OCI-LY3 (cell line): Measurements from ENCODE around the gene ASCC2.

ENCODE experiments used
- EZH2phosphoT487 ChIP-seq: fragments of 200-600 bp; shearing (Covaris generic); IDR thresholded peaks from 2 replicates; pipeline ENCODE4 v1.6.1; 2018; ENCODE audit warnings: antibody characterized with exemption, mixed run types, low read depth
- TF ChIP-seq, protein P1 (sequence below): fragments of 200-600, 300-600 bp; sonication (generic); IDR thresholded peaks from 2 replicates; pipeline ENCODE4 v1.5.1; 2014; ENCODE audit warnings: antibody characterized with exemption, low read length, low read depth

DNA sequence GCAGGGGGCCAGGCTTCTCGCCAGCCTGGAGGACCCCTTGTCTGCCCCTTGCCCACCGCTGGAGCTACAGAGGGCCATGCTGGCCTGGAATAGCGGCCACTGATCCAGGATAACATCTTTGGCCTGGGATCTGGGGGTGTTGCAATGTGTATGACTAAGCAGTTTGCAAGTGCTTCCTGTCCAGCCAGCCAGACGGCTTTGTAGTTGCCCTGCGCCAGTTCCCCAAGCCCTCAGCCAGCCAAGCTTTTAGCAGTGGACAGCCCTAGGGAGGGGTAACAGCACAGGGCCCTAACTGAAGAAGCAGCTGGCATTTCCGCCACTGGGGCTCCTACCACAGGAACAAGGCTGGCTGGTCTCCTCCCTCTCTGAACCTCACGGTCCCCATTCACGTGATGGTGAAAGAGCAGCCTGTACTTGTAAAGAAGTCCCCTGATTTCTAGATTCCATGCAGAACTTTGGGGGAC is 38.8 kb downstream of the ASCC2 start:
- TF ChIP-seq, protein P1, sequence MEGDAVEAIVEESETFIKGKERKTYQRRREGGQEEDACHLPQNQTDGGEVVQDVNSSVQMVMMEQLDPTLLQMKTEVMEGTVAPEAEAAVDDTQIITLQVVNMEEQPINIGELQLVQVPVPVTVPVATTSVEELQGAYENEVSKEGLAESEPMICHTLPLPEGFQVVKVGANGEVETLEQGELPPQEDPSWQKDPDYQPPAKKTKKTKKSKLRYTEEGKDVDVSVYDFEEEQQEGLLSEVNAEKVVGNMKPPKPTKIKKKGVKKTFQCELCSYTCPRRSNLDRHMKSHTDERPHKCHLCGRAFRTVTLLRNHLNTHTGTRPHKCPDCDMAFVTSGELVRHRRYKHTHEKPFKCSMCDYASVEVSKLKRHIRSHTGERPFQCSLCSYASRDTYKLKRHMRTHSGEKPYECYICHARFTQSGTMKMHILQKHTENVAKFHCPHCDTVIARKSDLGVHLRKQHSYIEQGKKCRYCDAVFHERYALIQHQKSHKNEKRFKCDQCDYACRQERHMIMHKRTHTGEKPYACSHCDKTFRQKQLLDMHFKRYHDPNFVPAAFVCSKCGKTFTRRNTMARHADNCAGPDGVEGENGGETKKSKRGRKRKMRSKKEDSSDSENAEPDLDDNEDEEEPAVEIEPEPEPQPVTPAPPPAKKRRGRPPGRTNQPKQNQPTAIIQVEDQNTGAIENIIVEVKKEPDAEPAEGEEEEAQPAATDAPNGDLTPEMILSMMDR = no peak
- TF ChIP-seq EZH2phosphoT487 = no peak
